SK-N-MC (cell line): Measurements from ENCODE around the gene TRIM37.

ENCODE experiments used
- EZH2 ChIP-seq: fragments of 200-600 bp; sonication (generic); IDR thresholded peaks from one replicate; pipeline ENCODE4 v1.6.1; 2017; ENCODE audit warnings: antibody characterized with exemption
- POLR2AphosphoS5 ChIP-seq: IDR thresholded peaks from 2 replicates; pipeline ENCODE4 v1.6.1; 2012; ENCODE audit warnings: mild to moderate bottlenecking, low read depth, low read length, borderline replicate concordance

DNA sequence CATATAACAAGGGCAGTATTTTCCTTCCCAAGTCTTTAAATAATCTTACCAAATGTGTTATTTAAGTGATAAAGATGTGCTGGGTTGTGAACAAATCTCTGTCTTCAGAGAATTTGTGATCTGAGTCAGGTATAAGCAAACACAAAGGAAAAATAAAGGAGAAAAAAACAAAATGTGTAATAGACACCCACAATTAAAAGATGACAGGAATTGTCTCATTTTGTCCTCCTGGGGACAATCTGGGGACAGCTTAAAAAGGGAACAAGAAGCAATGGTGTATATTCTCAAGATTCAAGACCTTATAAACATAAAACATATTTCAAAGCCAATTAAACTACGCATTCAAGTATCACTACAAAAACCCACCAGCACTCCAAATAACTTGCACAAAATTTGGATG is 107.2 kb downstream of the TRIM37 start:
- TF ChIP-seq EZH2 (no peak), POLR2AphosphoS5 (no peak)
